Muscle layer of duodenum (tissue), 2 donors: Measurements from ENCODE around the gene COL18A1.

Source experiments
- H3K27ac ChIP-seq: one replicate; pipeline ENCODE4 v1.7.0; 2013; ENCODE audit warnings: mild to moderate bottlenecking, low read length
- H3K27me3 ChIP-seq: one replicate; pipeline ENCODE4 v1.7.0; 2013; ENCODE audit warnings: low read depth, mild to moderate bottlenecking, control low read depth, low read length
- H3K36me3 ChIP-seq, 2 donors: one replicate each; pipeline ENCODE4 v1.7.0; 2013; ENCODE audit warnings: low read length in 2 of 2, control low read depth in 1 of 2, mild to moderate bottlenecking in 1 of 2; ENCODE audit not compliant: insufficient read depth in 2 of 2, control insufficient read depth in 1 of 2
- H3K4me1 ChIP-seq, 2 donors: one replicate each; pipeline ENCODE4 v1.7.0; 2013; ENCODE audit warnings: low read length in 2 of 2, mild to moderate bottlenecking in 2 of 2, control low read depth in 1 of 2, moderate library complexity in 1 of 2; ENCODE audit not compliant: insufficient read depth in 2 of 2, control insufficient read depth in 1 of 2
- H3K4me3 ChIP-seq, 2 donors: one replicate each; pipeline ENCODE4 v1.7.0; 2013; ENCODE audit warnings: low read length in 2 of 2, low read depth in 1 of 2, mild to moderate bottlenecking in 1 of 2
- H3K9me3 ChIP-seq, 2 donors: one replicate each; pipeline ENCODE4 v1.7.0; 2013; ENCODE audit warnings: low read length in 2 of 2, control low read depth in 1 of 2, mild to moderate bottlenecking in 1 of 2; ENCODE audit not compliant: control insufficient read depth in 1 of 2
- donor health status: healthy.

The COL18A1 gene

GRCh38 chr21:45540601-45540970 is 135.6 kb downstream of the COL18A1 start:
- no peak overlapping the region for H3K27ac ChIP-seq
- H3K36me3 ChIP-seq = no peaks in the 10 kb centered on the region
- no peaks in the 10 kb centered on the region for H3K9me3 ChIP-seq
- peaks cover 0 to 13% of the 10 kb centered on the region in 2 donors for H3K4me1 ChIP-seq
- H3K4me3 ChIP-seq = peak overlapping the region; percentile 7 to 67
- H3K27me3 ChIP-seq = no peaks in the 10 kb centered on the region

- no peaks in the 10 kb centered on the region for H3K27me3 ChIP-seq
- no peak overlapping the region for H3K27ac ChIP-seq
- H3K4me1 ChIP-seq = peaks cover 0 to 13% of the 10 kb centered on the region in 2 donors
- peak overlapping the region; percentile 33 to 67 for H3K4me3 ChIP-seq
- H3K36me3 ChIP-seq = no peaks in the 10 kb centered on the region
- H3K9me3 ChIP-seq = no peaks in the 10 kb centered on the region
These were observed 136.5 kb downstream of the COL18A1 start for GRCh38 chr21:45541221-45542039.

- Histone ChIP-seq H3K27me3 (no peaks in the 10 kb centered on the region), H3K4me3 (peak within 1 kb of the TSS; percentile 33 to 67), H3K36me3 (no peaks in the 10 kb centered on the region), H3K9me3 (no peaks in the 10 kb centered on the region), H3K27ac (no peak within 1 kb of the TSS), H3K4me1 (peaks cover 0 to 13% of the 10 kb centered on the region in 2 donors)
These were observed 137.3 kb downstream of the COL18A1 start, which contains the start of gene SLC19A1 for GRCh38 chr21:45542242-45542666. Gene SLC19A1, minus strand, starts transcription at chr21:45542440. Its CDS starts 4,481 bp downstream, at chr21:45537959.

GRCh38 chr21:45542667-45543370 is 137.9 kb downstream of the COL18A1 start:
- H3K9me3 ChIP-seq = no peaks in the 10 kb centered on the region
- H3K4me1 ChIP-seq = peaks cover 0 to 13% of the 10 kb centered on the region in 2 donors
- no peaks in the 10 kb centered on the region for H3K36me3 ChIP-seq
- peak overlapping the region in 1 of 2 donors; percentile 50 for H3K4me3 ChIP-seq
- no peaks in the 10 kb centered on the region for H3K27me3 ChIP-seq
- no peak overlapping the region for H3K27ac ChIP-seq

- H3K27me3 ChIP-seq = no peaks in the 10 kb centered on the region
- H3K4me3 ChIP-seq = peak overlapping the region in 1 of 2 donors; percentile 50
- H3K4me1 ChIP-seq = peaks cover 0 to 13% of the 10 kb centered on the region in 2 donors
- H3K36me3 ChIP-seq = no peaks in the 10 kb centered on the region
- no peak overlapping the region for H3K27ac ChIP-seq
- no peaks in the 10 kb centered on the region for H3K9me3 ChIP-seq
These were observed 138.4 kb downstream of the COL18A1 start for GRCh38 chr21:45543371-45543709.

GRCh38 chr21:45543710-45544448 is 138.9 kb downstream of the COL18A1 start:
- Histone ChIP-seq H3K4me1 (peaks cover 0 to 13% of the 10 kb centered on the region in 2 donors), H3K27ac (no peak overlapping the region)

GRCh38 chr21:45544449-45545235 is 139.7 kb downstream of the COL18A1 start:
- Histone ChIP-seq H3K36me3 (no peaks in the 10 kb centered on the region), H3K27me3 (no peaks in the 10 kb centered on the region), H3K27ac (no peak overlapping the region), H3K4me3 (no peak overlapping the region), H3K9me3 (no peaks in the 10 kb centered on the region), H3K4me1 (peaks cover 0 to 13% of the 10 kb centered on the region in 2 donors)

More at GRCh38 chr21:45543710-45544448, 138.9 kb downstream of the COL18A1 start:
- Histone ChIP-seq H3K4me3 (no peak overlapping the region), H3K36me3 (no peaks in the 10 kb centered on the region), H3K9me3 (no peaks in the 10 kb centered on the region), H3K27me3 (no peaks in the 10 kb centered on the region)

GRCh38 chr21:45545236-45545570 is 140.2 kb downstream of the COL18A1 start:
- no peak overlapping the region for H3K4me3 ChIP-seq
- H3K27me3 ChIP-seq = no peaks in the 10 kb centered on the region
- no peaks in the 10 kb centered on the region for H3K36me3 ChIP-seq
- no peak overlapping the region for H3K27ac ChIP-seq
- no peaks in the 10 kb centered on the region for H3K9me3 ChIP-seq
- H3K4me1 ChIP-seq = peaks cover 2 to 13% of the 10 kb centered on the region in 2 donors

- no peaks in the 10 kb centered on the region for H3K27me3 ChIP-seq
- peaks cover 3 to 16% of the 10 kb centered on the region in 2 donors for H3K4me1 ChIP-seq
- no peak overlapping the region for H3K27ac ChIP-seq
- H3K36me3 ChIP-seq = no peaks in the 10 kb centered on the region
- H3K9me3 ChIP-seq = no peaks in the 10 kb centered on the region
- no peak overlapping the region for H3K4me3 ChIP-seq
These were observed 140.9 kb downstream of the COL18A1 start for GRCh38 chr21:45545691-45546531.
